Activated naive CD4-positive, alpha-beta T cell treated with anti-CD3 and anti-CD28 coated beads, Interleukin-2, amount 10 ng/mL, durations not matched to agents 7 days and 5 days (primary cell): ENCODE data around the gene PLEKHO1.
A peak's percentile ranks its signal among the peaks of the same experiment; 100 is the strongest.

Source experiments
- CTCF ChIA-PET: fragments of 350-600 bp; sonication (Branson Sonifier 250); formaldehyde crosslinking; loops from one replicate; lab custom pipeline; 2021; ENCODE audit warnings: antibody characterized with exemption; lab: Charles Lee
- DNase-seq: peaks from one replicate; pipeline ENCODE4 v3.0.0-alpha.2; 2020
- H3K27ac Mint-ChIP-seq: one replicate; pipeline ENCODE4 v1.8.0; 2021; ENCODE audit warnings: mild to moderate bottlenecking, moderate library complexity, mixed read lengths
- H3K27me3 Mint-ChIP-seq: one replicate; pipeline ENCODE4 v1.8.0; 2021; ENCODE audit warnings: mild to moderate bottlenecking, mixed read lengths
- H3K36me3 Mint-ChIP-seq: one replicate; pipeline ENCODE4 v1.8.0; 2021; ENCODE audit warnings: mixed read lengths
- H3K4me1 Mint-ChIP-seq: one replicate; pipeline ENCODE4 v1.8.0; 2021; ENCODE audit warnings: mixed read lengths
- H3K4me3 Mint-ChIP-seq: one replicate; pipeline ENCODE4 v1.8.0; 2021; ENCODE audit warnings: mild to moderate bottlenecking, moderate library complexity, mixed read lengths
- H3K9me3 Mint-ChIP-seq: one replicate; pipeline ENCODE4 v1.8.0; 2021; ENCODE audit warnings: mixed read lengths

Gene PLEKHO1

DNA sequence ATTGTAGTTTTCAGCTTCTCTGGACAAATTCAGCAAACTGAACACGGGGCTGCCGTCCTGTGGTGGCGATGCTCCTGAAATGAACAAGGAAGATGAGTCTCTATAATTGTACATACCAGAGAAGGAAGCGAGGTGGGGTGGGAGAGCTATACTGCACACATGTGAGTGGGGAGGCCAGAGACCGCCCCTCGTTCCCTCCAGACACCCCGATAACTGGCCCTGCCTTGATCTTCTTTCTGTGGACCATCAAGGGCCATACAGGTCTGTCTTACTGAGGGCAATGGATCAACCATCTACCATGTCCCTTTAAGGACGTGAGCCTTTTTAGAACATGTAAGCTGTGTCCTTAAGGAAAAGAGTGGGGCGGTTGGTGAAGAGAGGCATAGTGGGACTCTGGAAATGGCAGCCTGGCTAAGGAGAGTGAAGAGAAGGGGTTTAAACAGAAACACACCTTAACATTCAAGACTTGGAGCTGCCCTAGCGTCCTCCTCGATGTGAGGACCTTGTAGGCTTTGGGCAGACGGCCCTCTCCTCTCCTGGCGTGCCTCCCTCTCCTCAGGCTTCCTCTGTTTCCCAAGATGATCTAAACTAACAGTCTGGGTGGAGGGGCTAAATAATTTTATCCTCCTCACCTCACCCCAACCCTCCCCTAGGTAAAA, 5.8 kb downstream of the PLEKHO1 start:
- Mint-ChIP-seq H3K4me1 (peaks cover 92% of the 10 kb centered on the region), H3K9me3 (no peaks in the 10 kb centered on the region), H3K36me3 (peaks cover 89% of the 10 kb centered on the region), H3K27me3 (no peaks in the 10 kb centered on the region), H3K4me3 (no peak overlapping the region), H3K27ac (no peak overlapping the region)
- CTCF ChIA-PET, result interaction anchor here (0.9 to 1.7 kb wide), 2 partner anchors 10 to 28 kb away, joined by 4 to 10 read pairs; no protein-coding TSS in a partner anchor
- DNase-seq, result no peak

DNA sequence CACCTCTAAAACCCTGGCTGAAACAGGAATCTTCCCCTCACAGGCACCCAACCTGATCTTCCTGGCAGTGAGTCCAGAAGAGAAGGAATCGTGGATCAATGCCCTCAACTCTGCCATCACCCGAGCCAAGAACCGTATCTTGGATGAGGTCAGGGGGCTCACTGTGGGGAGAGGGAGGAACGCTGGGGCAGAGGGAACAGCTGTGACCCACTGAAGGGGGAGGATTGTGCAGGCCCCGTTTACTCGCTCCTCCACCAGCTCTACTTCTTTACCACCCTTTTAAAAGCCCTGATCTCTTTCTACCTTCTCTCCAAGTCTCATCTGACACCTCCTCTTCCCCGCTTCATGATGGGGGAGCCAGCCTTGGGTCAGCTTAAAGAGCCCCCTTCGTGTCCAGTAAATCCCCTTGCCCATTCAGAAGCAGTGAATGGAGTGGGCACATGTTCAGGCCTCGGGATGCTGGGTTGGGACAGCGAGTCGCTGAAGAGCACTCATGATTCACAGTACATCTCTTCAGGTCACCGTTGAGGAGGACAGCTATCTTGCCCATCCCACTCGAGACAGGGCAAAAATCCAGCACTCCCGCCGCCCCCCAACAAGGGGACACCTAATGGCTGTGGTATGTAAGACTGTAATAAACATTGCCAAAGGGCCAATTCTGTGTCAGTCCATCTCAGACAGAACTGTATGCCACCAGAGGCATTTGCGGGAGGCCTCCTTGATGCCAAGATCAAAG, 7.3 kb downstream of the PLEKHO1 start:
- Mint-ChIP-seq H3K4me3 (no peak overlapping the region), H3K27me3 (no peaks in the 10 kb centered on the region), H3K9me3 (no peaks in the 10 kb centered on the region), H3K36me3 (peaks cover 85% of the 10 kb centered on the region), H3K27ac (no peak overlapping the region), H3K4me1 (peaks cover 96% of the 10 kb centered on the region)
- no peak for DNase-seq
- CTCF ChIA-PET, result interaction anchor here (0.6 to 15.2 kb wide), 4 partner anchors 9 to 195 kb away, joined by 3 to 233 read pairs (median 6); no protein-coding TSS in a partner anchor

DNA sequence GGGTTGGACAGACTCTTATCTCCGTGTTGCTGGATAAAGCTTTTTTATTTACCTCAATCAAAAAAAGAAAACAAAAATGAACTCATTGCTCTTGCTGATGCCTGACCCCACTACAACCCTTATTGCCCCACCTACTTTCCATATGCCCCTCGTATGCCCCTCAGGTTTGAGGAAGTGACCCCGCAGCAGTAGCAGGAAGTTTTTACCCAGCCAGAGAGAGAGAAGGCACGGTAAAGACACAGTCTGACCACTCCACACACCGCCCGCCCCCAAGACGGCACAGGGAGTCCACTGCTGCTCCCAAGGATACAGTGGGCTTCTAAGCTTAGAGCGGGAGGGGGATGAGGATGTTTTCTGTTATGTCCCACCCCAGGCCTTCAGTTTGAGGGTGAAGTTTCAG, 9.8 kb downstream of the PLEKHO1 start:
- CTCF ChIA-PET, result interaction anchor here (0.9 to 15.2 kb wide), 4 partner anchors 8 to 272 kb away, joined by 3 to 233 read pairs (median 16); a partner anchor contains a TSS
- H3K4me3 Mint-ChIP-seq, result no peak overlapping the region
- peaks cover 64% of the 10 kb centered on the region for H3K36me3 Mint-ChIP-seq
- H3K9me3 Mint-ChIP-seq, result no peaks in the 10 kb centered on the region
- peak overlapping the region; percentile 53 for H3K27ac Mint-ChIP-seq
- H3K4me1 Mint-ChIP-seq, result peaks cover 91% of the 10 kb centered on the region
- DNase-seq, result no peak
- H3K27me3 Mint-ChIP-seq, result no peaks in the 10 kb centered on the region

DNA sequence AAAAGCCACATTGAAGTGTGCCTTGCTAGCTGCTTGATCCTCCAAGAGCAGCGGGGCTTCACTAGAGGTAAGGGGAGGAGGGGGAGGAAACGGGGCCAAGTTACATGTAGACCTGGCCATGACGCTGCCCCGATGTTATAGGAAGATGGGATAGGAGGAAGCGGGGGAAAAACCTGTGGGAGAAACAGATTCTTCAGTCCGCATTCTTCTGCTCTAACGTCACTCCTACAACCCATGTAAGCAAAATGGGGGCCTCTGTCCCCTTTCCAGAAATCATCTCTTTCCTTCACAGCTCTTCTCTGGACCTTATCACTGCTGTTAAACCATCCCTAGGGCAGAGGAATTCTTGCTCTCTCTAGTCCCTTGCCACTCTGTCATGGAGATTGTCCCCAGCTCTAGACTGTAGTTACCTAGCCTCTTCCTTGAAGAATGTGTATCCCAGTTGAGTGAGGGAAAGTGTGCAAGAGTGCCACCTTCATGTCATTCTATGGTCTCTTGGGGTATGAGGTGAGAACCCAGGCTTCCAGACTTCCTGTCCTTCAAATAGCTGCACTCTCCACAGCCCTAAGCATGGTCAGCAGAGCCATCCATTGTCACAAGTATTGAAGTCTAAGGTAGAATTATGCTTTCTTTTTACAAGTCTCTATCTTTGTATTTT, 11.4 kb downstream of the PLEKHO1 start:
- CTCF ChIA-PET, result interaction anchor here (1.2 to 15.2 kb wide), 10 partner anchors 10 to 200 kb away, joined by 3 to 233 read pairs (median 7); partner anchors contain the start of genes PLEKHO1 and VPS45
- H3K27me3 Mint-ChIP-seq, result no peaks in the 10 kb centered on the region
- peaks cover 50% of the 10 kb centered on the region for H3K36me3 Mint-ChIP-seq
- no peak overlapping the region for H3K4me3 Mint-ChIP-seq
- H3K4me1 Mint-ChIP-seq, result peaks cover 90% of the 10 kb centered on the region
- no peak for DNase-seq
- no peaks in the 10 kb centered on the region for H3K9me3 Mint-ChIP-seq
- peak overlapping the region; percentile 79 for H3K27ac Mint-ChIP-seq

DNA sequence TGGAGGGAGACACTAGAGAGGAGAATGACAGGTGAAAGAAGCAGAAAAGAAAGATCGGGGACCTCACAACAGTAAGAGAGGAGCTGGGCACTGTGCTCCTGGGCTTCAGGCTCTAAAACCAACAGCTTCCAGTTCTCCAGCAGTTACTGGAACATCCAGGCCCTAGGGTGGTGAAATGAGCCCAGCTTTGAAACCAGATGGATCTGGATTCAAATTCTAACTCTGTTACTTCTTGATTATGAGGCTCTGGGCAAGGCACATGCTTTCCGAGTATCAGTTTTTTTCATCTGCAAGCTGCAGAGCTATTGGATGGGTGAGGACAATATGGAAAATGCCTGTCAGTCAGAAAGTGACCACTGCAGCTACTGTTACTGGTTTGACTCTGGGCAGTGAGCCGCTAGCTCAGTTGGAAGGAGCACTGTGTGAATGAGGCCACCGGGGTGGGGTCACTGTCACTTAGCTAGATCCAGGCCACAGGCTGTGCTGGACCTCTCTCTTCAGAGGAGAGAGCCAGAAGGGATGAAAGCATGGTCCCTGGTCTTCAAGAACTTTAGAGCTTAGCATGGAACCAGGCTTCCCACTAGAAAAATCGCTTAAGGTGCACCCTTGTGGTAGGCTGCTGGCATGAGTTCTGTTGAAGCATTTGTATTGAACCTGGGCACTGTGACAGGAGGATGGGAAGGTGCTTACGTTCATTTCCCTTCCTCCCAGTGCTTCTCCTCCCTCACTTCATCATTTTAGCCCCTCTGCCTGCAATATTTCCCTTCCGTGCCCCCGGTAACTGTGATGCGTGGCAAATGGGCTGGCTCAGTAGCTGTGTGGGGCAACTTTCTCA, 12.2 kb downstream of the PLEKHO1 start:
- CTCF ChIA-PET, result interaction anchor here (0.6 to 15.2 kb wide), 13 partner anchors 9 to 201 kb away, joined by 3 to 233 read pairs (median 4); partner anchors contain the start of genes PLEKHO1 and VPS45
- Mint-ChIP-seq H3K4me3 (no peak overlapping the region), H3K36me3 (peaks cover 41% of the 10 kb centered on the region)

DNA sequence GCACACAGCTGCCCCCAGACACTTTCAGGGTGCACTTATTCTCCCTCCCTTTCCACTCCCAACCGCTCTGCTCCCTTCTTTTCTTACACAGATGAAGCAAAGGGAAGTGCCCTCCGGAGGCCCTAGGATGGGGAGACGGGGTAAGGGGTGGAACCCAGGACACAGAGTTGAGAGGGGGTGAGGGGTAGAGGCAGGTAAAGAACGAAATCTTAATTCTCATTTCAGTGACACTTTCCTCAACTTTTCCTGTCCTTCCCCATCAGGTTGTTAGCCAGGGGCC, 12.8 kb downstream of the PLEKHO1 start:
- Mint-ChIP-seq H3K9me3 (no peaks in the 10 kb centered on the region), H3K27ac (peak overlapping the region; percentile 68), H3K4me1 (peaks cover 77% of the 10 kb centered on the region), H3K36me3 (peaks cover 36% of the 10 kb centered on the region), H3K4me3 (no peak overlapping the region), H3K27me3 (no peaks in the 10 kb centered on the region)
- CTCF ChIA-PET, result interaction anchor here (0.6 to 15.2 kb wide), 11 partner anchors 8 to 202 kb away, joined by 3 to 233 read pairs (median 4); partner anchors contain the start of gene VPS45
- no peak for DNase-seq

More for the DNA sequence above, 12.2 kb downstream of the PLEKHO1 start:
- Mint-ChIP-seq H3K4me1 (peaks cover 82% of the 10 kb centered on the region), H3K9me3 (no peaks in the 10 kb centered on the region), H3K27ac (peak overlapping the region; percentile 68), H3K27me3 (no peaks in the 10 kb centered on the region)
- no peak for DNase-seq

DNA sequence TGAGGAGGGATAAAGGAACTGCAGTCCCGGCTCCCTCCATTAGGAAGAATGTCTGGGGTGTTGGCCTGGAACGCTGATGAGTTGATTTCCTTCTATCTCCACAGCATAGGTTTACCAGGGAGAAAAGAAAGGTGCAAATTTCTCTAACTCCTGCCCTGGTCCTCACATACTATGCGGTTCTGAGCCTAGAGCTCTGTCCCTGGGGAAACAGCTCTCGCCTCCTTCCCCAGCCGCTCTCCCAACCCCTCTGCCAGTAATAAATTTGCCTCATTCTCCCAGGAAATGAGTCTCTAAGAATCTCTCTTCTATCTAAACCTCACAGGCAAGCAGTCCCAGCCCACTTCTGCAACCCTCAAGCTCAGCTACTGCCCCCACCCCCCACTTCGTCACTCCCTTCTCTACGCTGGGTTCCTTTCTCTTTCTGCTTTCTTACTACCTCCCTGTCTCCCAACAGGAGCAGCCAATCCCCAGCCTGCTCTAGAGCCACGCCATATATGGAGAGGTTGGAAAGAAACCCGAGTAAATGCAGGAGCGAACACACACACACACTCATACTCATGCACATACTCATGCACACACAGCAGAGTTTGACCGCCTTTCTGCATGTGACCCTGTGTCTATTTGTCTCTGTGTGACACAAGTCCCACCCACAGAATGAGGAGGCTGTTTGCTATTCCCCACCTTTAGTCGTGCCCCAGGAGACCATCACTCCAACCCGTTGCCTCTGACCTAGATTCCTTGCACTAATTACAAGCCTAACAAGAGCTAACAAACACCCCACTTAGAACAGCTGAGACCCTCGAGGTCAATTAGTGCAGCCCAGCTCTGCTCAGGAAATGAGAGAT, 13.4 kb downstream of the PLEKHO1 start:
- Mint-ChIP-seq H3K27ac (no peak overlapping the region), H3K4me1 (peaks cover 71% of the 10 kb centered on the region), H3K27me3 (no peaks in the 10 kb centered on the region), H3K4me3 (no peak overlapping the region), H3K9me3 (no peaks in the 10 kb centered on the region), H3K36me3 (peaks cover 30% of the 10 kb centered on the region)
- CTCF ChIA-PET, result interaction anchor here (0.6 to 15.2 kb wide), 8 partner anchors 17 to 202 kb away, joined by 3 to 233 read pairs (median 4); no protein-coding TSS in a partner anchor
- DNase-seq, result no peak

DNA sequence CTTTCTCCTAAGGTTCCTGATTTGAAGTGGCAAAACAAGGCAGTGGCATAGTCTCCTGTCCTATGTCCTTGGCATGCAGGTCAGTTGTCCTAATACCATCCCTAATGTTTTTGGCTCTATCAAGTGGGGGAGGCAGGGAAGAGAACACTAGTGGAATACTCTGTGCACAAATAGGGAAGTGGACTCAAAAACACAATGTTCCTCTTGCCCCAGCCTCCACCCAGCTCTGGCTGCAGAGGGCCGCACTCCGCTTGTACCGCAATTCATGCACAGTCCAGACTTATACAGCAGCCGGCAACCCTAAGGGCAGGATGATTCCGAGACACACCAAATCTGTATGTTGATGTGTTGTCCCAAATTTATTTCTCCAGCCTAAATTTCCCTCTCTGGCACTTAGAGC, 14.5 kb downstream of the PLEKHO1 start:
- no peak overlapping the region for H3K27ac Mint-ChIP-seq
- no peaks in the 10 kb centered on the region for H3K9me3 Mint-ChIP-seq
- no peak for DNase-seq
- no peak overlapping the region for H3K4me3 Mint-ChIP-seq
- CTCF ChIA-PET, result interaction anchor here (1.0 to 15.2 kb wide), 6 partner anchors 9 to 202 kb away, joined by 3 to 233 read pairs (median 10); partner anchors contain the start of gene VPS45
- H3K36me3 Mint-ChIP-seq, result peaks cover 21% of the 10 kb centered on the region
- peaks cover 61% of the 10 kb centered on the region for H3K4me1 Mint-ChIP-seq
- no peaks in the 10 kb centered on the region for H3K27me3 Mint-ChIP-seq

DNA sequence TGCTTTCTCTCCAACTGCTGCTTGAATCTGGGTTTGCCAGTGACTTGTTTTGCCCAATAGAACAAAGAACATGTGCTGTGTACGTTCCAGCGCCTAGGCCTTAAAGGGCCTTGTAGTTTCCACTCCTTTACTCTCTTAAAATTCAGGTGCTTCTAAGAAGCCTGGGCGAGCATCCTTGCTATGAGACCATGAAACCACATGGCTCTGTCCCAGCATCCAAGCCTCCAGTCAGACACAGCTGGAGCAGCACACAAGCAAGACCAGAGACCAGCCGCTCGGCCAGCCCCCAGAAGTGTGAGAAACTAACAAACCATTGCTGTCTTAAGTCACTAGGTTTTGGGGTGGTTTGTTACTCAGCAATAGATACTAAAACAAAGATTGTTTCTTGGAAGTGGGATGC, 15.1 kb downstream of the PLEKHO1 start:
- Mint-ChIP-seq H3K36me3 (peaks cover 15% of the 10 kb centered on the region), H3K27me3 (no peaks in the 10 kb centered on the region), H3K27ac (no peak overlapping the region), H3K4me3 (no peak overlapping the region), H3K4me1 (peaks cover 56% of the 10 kb centered on the region), H3K9me3 (no peaks in the 10 kb centered on the region)
- CTCF ChIA-PET, result interaction anchor here (0.7 to 15.2 kb wide), 17 partner anchors 9 to 204 kb away, joined by 3 to 233 read pairs (median 5); partner anchors contain the start of genes PLEKHO1 and VPS45
- DNase-seq, result no peak

DNA sequence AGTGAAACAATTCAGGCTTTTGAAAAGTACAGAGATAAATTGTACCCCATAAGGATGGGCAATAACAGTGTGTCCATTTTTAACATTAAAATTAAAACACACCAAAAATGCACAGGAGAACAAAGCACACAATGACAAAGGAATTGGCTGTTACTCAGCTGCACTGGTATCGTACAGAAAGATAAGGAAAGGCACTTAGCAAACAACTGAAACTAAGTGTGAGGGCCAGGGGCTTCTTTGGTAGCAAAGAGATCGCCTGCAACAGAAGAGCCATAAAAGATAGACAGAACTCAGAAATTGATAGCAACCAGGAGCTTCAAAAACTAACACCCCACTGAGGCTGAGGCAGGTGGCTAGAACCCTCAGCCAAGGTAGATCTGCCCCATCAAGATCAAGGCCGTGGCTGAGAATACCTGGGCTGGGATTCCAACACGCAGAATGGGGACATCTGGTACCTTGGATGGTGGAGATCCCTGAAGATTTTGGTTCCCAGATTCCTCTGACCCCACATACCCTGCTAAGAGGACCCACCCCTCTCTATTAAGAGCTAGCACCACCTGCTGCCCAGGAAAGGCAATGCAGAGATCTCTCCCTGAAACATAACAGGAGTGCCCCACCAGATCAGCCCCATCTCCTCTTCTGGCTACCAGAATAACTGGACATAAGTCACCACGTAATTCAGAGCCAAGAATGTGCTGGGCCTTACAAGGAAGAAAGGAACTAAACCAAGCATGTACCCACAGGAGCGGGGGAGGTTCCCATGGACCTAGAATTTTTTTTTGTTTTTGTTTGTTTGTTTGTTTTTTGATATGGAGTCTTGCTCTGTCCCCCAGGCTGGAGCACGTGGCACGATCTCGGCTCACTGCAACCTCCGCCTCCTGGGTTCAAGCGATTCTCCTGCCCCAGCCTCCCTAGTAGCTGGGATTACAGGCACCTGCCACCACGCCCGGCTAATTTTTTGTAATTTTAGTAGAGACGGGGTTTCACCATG, 16.2 kb downstream of the PLEKHO1 start:
- H3K27me3 Mint-ChIP-seq, result no peaks in the 10 kb centered on the region
- no peaks in the 10 kb centered on the region for H3K9me3 Mint-ChIP-seq
- peaks cover 4% of the 10 kb centered on the region for H3K36me3 Mint-ChIP-seq
- CTCF ChIA-PET, result interaction anchor here (0.7 to 15.2 kb wide), 24 partner anchors 9 to 221 kb away, joined by 3 to 233 read pairs (median 4); partner anchors contain the start of genes PLEKHO1 and VPS45
- peak; percentile 75 for DNase-seq
- no peak overlapping the region for H3K27ac Mint-ChIP-seq
- peaks cover 44% of the 10 kb centered on the region for H3K4me1 Mint-ChIP-seq
- H3K4me3 Mint-ChIP-seq, result no peak overlapping the region

DNA sequence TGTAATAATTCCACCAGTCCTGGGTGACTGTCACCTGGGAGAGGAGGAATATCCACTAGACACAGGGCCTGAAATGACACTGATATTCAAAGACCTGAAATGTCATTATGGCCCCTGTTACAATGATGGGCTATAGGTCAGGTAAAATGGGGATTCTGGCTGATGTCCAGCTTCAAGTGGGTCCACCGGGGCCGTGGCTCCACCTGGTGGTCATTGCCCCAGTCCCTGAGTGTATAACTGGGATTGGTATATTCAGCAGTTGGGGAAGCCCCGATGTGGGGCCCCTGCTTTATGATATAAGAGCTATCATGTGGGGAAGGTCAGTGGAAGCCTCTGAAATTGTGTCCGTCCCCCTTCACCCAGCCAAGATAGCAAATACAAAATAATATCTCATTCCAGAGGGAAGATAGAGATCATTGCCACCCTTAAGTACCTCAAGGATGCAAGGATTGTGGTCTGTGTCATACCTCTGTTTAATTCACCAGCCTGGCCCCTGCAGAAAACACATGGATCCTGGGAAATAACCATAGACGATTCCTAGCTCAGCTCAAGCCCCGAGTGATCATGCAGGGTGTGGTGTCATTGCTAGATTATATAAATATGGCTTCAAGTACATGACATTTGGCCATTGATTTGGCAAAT, 19.4 kb downstream of the PLEKHO1 start:
- Mint-ChIP-seq H3K36me3 (no peaks in the 10 kb centered on the region), H3K27me3 (no peaks in the 10 kb centered on the region), H3K9me3 (no peaks in the 10 kb centered on the region), H3K27ac (no peak overlapping the region), H3K4me1 (peaks cover 16% of the 10 kb centered on the region), H3K4me3 (no peak overlapping the region)
- DNase-seq, result peak; percentile 69
- CTCF ChIA-PET, result interaction anchor here (0.6 to 15.2 kb wide), 12 partner anchors 11 to 286 kb away, joined by 3 to 233 read pairs (median 4); partner anchors contain the start of gene VPS45
